CD4-positive, alpha-beta T cell treated with Interferon gamma for 1 hour (primary cell): ENCODE measurements around the gene GPAT2.
A peak's percentile ranks its signal among the peaks of the same experiment; 100 is the strongest.
"Not testable (repeated sequence)": the region's sequence is repeated elsewhere in the genome, so short reads cannot be mapped to it uniquely, and the experiment has no call there.

Experiments
- DNase-seq: peaks from one replicate; pipeline ENCODE4 v3.0.0-alpha.2; 2020

GPAT2 gene

DNA sequence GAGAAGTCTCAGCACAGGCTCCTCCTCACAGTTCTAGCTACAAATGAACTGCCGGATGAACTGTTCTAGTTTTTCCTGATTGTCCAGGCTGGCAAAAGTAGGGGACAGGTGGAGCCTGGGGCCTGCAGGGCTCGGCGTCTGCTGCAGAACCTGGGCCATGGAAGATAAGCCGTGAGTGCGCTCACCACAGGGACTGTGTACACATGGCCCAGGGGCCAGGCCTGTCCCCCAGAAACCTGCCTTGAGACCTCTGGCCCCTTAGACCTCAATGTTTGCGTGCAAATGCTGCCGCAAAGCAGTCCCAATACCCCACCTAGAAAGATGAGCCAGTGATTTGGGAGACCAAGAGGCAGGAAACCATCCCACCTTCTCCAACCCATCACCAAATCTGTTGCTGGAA, 12.6 kb downstream of the GPAT2 start:
- not testable (repeated sequence) for DNase-seq

DNA sequence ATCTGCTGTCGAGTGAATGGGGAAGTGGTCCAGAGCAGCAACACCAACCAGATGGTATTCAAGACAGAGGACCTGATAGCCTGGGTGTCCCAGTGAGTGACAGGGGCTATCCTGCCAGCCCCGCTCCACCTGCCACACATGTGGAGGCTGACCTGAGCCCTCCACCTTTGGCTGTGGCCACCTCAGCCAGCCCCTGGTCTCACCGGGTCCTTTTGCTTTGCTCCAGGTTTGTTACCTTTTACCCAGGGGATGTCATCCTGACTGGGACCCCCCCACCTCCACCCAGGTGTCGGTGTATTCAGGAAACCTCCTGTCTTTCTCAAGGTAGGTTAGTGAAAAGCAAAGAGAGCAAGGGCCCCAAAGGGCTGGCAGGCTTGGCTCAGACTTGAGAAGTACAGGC, 13.6 kb downstream of the GPAT2 start:
- not testable (repeated sequence) for DNase-seq

DNA sequence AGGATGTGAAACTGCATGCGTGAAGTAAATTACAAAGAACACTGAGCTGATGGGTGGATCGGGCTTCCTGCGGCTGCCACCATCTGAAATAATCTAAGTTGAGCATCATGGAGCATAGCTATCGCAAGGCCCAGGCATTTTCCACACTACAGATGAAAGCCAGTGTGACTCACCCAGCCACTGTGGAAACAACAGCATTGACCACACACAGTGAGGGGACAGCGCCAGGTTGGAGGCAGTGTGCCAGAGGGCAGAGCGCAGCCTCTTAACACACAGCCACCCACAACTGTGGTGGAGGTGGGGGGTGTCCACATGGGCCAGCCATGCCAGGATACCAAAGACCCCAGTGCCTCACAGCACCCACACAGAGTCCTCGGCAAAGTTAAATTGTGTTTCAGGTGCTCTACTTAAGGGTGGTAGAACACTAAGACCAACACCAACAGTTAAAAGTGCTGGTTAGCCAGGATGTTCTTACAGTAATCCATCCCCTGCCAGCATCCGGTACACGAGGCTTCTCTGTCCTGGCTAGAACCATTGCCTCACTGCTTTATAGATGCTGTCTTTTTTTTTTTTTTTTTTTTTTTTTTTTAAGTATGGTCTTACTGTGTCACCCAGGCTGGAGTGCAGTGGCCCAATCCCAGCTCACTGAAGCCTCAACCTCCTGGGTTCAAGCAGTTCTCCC, 14.7 kb downstream of the GPAT2 start:
- not testable (repeated sequence) for DNase-seq

DNA sequence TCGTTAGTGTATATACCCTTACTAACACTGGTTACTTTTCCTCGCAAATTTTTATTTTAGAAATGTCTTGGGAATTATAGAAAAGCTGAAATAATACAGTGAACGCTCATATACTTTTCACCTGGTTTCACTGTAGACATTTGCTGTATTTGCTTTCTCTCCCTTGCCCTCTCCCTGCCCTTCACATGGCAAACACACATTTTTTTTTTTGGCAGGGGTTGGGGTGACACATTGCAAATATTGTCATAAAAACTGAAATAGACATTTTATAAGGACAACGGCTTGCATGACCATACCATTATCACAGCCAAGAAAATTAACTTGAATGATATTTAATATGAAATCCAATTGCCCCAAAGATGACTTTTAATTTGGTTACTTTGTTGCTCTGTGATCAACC, 18.4 kb downstream of the GPAT2 start:
- DNase-seq, result not testable (repeated sequence)

DNA sequence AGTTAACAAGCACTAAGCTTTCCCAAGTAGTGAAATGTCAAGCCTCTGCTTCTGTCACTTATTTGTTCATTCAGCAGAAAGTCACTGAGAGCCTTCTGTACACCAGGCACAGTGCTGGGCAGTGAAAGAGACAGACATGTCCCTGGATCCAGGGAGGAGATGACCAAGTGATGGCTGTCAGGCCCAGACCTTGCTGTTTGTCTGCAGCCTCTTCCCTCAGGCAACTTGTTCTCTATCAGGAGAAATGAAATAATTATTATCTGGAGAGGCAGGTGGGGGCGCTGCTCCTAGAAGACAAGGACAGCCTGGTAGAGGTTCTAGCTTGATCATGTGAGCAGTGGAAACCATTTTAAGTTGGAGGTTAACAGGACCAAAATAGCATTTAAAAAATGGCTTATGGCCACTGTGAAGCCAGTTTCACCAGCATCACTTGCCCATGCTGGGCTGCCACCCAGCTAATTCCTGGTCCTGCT, 21.9 kb downstream of the GPAT2 start:
- not testable (repeated sequence) for DNase-seq

DNA sequence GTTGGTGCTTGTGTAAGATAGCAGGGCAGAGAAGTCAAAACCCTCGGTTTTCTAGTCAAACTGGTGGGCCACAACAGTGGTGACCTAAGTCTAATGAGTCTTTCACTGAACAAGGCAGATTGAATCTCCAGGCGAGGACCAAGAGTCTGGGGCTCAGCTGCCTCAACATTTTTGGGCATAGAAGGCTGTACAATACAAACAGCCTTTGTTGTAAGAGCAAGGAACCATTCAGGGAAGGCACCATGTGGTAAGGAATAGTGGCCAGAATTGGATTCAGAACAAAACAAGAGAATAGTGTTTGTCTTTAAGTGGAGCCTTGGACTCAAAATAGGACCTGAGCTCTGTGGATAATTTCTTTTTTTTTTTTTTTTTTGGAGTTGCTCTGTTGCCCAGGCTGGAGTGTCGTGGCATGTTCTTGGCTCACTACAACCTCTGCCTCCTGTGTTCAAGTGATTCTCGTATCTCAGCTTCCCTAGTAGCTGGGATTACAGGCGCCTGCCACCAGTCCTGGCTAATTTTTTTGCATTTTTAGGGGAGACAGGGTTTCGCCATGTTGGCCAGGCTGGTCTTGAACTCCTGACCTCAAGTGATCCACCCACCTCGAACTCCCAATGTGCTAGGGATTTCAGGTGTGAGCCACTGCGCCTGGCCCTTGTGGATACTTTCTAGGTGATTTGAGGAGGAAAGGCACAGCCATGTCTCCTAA, 22.5 kb downstream of the GPAT2 start:
- DNase-seq, result not testable (repeated sequence)

DNA sequence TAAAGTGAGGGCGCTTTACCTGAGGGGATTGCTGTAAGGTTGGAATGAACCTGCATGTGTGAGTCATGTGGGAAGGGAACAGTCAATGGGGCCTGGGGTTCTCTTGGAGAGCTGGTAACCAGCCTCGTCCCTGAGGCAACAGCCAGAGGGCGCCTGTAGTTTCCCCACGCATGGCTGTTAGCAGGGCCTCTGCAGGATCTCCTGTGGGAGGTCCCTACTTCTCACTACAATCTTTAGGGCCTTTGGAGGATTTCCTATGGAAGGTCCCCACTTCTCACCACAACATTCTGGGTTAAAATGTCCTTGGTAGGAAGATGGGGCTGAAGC, 23.6 kb downstream of the GPAT2 start:
- DNase-seq, result not testable (repeated sequence)

DNA sequence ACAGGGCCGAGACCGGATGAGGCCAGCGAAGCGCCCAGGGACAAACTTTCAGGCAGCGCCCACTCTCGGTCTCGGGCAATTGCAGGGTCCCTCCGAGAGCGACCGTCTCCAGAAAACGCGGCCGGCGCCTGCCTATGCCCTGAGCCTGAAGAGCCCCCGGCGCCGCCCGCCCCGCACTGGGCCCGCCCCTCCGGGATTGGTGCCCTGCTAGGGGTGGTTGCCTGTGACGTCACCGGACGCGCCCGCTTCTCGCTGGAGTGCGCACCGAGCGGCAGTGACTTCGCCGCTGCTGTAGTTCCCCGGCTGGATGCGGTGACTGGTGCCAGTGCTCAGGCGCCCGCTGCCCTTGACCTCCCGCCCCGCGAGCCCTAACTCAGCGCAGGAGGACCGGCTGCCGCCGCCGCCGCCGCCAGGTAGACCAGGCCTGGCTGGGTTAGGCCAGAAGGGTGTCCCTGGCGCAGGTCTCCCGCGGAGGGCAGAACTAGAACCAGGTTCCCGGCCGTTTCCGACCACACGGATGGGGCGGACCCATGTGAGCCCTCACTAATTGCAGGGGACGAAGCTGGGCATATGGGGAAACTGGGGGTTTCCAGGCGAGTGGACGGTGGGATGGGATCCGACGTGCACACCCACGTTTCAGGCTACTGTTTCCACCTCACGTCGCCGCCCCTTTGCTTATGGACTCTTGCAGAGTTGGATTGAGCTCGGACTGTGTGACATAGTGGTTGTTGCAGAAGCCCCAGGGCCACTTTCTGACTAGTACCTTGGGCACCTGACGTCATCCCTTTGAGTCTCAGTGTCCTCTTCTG, 24.2 kb downstream of the GPAT2 start:
- peak; percentile 95 for DNase-seq

DNA sequence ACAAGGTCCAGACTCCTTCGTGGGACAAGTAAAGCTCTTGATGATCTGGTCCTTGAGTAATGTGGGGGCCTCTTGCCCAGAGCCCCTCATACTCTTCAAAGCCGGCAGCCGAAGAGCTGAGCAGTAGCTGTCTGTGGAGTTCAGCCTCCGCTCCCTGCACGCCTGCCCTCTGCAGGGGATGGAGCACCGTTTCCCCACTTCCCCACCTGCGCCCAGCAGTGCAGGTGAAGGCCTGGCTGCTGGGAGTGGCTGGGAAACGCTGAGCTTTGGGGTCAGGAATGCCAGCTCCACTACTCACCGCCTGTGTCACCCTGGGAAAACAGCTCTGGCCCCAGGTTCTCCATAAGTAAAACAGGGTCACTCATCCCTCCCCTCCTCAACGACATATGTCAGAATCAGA, 24.9 kb downstream of the GPAT2 start:
- not testable (repeated sequence) for DNase-seq

DNA sequence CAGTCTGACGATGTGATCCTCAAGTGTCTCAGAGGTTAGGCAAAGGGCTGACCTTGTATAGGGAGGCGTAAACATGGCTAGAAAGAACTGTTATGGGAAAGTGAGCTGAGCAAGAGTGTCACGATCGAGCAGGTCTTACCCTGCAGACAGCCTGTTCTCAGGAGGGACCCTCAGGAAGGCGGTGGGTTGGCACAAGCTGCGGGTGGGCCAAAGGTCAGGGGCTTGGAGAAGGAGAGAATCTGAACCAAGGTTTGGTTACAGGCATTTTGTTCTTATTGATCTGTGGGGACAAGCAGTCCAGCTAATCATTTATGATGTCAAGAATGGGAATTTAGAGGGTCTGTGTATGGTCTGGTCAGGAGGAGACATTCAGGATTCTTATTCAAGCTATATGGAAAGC, 26.7 kb downstream of the GPAT2 start:
- DNase-seq, result not testable (repeated sequence)

DNA sequence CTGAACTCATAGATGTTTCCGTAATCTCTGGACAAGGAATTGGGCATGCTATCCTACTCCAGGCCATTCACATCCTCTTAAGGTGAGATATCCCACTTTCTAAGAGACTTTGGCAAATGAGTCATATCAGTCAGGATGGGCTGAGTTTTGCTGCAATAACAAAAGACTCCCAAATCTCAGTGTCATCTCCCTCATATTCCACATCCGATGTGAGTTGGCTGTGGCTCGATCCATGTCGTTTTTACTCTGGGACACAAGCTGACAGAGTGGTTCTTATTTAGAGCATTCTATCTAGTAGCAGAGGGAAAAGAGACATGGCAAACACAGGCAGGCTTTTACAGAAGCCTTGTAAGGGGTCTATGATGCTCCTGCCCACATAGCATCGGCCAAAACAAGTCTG, 28.5 kb downstream of the GPAT2 start:
- not testable (repeated sequence) for DNase-seq

DNA sequence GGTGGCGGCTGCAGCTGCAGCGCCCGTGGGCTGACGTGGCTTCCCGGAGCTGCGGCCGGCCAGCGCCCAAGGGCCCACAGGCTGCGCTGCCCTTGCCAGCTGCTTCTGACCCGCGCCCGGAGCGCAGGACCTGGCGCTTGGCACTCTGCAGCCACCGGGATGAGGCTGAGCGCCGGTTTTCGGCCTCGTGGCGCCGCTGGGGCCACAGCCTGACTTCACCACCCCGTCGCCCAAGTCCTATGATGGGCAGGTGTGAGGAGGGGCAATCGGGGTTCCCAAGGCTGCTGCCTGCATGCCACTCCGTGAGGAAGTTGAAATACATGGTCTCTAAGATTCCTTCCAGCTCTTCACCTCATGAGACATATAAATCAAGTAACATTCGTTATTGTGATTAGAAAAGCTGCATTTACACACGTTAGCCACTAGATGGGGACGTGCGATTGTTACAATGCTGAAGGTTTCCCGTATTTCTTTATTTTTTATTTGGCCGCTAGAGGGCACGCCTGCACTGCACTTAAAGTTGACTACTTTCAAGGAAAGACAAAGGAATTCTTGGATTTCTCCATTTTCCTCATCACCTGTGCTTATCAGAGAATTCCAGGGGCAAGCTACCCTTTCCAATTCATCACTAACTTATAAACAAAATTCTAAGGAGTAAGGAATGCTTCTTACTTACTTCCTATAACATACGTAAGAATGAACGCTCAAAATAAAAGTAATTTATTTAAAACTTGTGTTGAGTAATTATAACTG, 42.0 kb downstream of the GPAT2 start:
- DNase-seq, result peak; percentile 36

DNA sequence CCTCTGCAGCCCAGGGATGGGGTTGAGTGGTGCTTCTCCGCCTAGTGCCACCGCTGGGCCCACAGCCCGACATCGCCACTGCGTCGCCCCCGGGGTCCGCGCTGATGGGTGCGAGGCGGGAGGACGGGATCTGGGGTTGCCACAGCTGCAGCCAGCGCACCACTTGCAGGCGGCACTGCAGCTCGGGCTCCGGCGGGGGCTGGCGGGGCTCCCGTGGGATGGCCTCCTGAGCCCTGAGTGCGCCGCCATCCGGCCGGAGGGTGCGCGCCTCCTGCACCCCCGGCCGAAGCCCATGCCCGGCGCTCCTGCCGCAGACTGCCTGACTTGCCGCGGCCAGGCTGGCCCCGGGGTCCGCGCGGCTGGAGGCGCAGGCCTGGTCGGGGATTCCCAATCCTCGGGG, 42.6 kb downstream of the GPAT2 start:
- peak; percentile 10 for DNase-seq

DNA sequence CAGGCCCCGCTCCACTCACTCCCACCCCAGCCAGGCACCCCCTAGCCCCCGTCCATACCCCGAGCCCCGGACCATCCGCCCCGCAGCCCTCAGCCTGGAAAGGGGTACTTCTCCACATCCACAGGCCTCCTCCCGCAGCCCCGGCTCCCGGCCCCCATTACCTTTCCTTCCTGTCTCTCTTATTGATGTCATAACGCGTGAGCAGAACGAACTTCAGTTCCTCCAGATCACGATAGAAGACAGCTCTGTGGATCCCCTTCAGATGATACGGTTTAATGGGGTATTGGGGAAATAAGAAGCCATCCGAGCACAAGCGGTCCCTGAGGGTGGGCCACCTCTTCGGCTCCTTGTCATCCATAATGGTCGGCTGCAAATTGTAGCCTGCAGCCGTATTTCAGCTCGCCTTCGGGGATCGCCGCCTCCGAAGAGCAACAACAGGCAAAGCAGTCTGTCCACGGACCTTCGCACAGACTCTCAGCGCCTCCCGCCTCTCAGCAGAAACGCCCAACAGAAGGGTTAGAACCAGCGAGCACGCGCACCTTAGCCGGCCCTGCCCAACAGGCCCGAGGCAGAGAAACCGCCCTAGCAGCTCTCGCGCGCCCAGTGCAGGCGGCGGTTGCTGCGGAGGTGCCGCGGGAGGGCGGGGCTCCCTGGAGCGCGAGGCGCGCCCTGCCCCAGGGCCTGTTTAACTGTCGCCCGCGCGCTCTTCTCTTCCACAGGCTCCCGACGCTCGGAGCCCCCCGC, 43.2 kb downstream of the GPAT2 start, which contains the start of gene ANKRD36C:
Gene ANKRD36C, minus strand, starts transcription at position 474 of the 744 bp plus-strand sequence. Its CDS starts 116 bp downstream, at position 358.
- DNase-seq, result peak; percentile 25

DNA sequence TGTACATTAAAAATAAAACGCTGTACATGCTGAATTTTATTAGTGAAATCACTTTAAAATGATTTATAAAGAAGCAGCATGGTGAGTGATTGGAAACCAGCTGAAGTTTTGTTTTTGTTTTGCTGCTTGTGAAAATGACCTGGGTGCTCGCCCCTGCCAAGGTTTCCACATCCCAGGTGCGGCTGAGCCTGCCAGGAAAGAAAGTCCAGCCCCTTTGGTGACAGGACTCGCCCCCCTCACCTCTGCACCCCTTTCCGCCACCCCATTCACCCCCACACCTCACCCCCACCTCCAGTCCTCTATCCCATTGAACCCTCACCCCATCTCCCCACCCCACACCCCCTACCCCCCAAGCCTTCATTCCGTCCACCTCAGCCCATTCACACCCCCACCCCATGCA, 43.8 kb downstream of the GPAT2 start:
- DNase-seq, result peak; percentile 1
